NCI-H524 (cell line): ENCODE results near the gene TNFRSF8.

Experiments
- DNase-seq, 2 experiments: peaks; one replicate each; lab custom pipeline; 2025; lab: John Stamatoyannopoulos, UW

The TNFRSF8 gene

GRCh38 chr1:12141163-12141850 is 78.2 kb downstream of the TNFRSF8 start:
- no peak for DNase-seq

GRCh38 chr1:12142141-12142823 is 79.2 kb downstream of the TNFRSF8 start:
- no peak for DNase-seq

GRCh38 chr1:12142891-12143630 is 80.0 kb downstream of the TNFRSF8 start:
- DNase-seq = no peak

- no peak for DNase-seq
These were observed 80.6 kb downstream of the TNFRSF8 start for GRCh38 chr1:12143631-12144155.

- DNase-seq = no peak
These were observed 81.1 kb downstream of the TNFRSF8 start for GRCh38 chr1:12144236-12144635.

- no peak for DNase-seq
These were observed 81.9 kb downstream of the TNFRSF8 start for GRCh38 chr1:12144969-12145368.

DNA sequence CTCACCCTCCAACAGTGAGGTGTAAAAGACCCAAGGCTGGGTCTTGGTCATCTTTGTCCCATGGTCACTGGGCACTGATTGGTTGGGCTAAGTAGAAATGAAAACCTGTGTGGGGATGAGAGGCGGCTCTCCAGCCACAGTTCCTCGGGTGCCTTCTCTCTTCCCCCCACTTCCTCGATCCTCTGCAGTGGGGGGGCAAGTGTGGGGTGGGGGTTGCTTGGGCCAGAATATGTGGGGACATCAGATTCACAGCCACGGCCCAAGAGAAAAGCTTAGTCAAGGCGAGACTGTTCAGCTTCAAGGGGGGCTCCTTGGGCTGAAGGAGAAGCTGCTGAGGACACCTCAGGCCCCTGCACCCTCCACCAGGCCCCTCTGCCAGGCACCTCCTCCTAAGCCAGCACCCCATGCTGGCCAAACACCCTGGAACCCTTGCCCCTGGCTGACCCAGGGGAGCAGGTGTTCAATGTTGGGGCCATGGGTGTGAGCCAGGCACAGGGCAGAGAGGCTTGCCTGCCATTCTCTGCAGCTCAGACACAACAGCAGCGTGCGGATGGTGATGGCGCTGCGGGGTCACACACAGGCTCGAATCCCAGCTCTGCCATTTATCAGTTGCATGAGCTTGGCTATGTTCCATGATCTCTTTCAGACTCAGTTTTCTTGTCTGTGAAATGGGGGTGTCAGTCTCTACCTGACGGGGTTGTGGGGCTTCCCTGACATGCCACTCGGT is 82.7 kb downstream of the TNFRSF8 start:
- no peak for DNase-seq

GRCh38 chr1:12146343-12147112 is 83.4 kb downstream of the TNFRSF8 start:
- no peak for DNase-seq

GRCh38 chr1:12147201-12147701 is 84.1 kb downstream of the TNFRSF8 start:
- DNase-seq = no peak

DNA sequence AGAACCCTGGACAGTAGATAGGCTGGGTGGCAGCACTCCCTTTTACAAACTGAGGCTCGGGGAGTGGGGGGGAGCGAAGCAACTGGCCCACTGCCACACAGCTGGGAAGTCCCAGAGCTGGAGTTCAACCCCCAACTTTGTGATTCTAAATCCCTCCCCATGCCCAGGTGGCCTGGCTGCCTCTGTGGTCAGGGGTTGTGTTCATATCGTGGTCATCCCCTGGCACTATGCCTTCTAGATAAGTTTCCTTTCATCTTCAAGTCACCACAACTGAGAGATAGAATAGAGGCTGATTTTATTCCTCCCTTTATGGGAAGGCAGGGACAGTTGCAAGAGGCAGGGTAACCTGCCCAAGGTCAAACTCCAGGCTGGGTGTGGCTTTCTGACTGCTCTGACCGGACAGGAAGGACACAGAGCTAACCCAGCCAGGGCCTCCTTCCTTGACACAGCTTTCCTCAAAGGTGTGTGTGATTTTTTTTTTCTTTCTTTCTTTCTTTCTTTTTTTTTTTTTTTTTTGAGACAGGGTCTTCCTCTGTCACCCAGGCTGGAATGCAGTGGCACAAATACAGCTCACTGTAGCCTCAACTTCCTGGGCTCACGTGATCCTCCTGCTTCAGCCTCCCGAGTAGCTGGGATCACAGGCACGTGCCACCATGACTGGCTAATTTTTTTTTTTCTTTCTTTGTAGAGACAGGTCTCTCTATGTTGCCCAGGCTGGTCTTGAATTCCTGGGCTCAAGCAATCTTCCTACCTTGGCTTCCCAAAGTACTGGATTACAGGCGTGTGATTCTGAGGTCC is 85.3 kb downstream of the TNFRSF8 start:
- DNase-seq = no peak

DNA sequence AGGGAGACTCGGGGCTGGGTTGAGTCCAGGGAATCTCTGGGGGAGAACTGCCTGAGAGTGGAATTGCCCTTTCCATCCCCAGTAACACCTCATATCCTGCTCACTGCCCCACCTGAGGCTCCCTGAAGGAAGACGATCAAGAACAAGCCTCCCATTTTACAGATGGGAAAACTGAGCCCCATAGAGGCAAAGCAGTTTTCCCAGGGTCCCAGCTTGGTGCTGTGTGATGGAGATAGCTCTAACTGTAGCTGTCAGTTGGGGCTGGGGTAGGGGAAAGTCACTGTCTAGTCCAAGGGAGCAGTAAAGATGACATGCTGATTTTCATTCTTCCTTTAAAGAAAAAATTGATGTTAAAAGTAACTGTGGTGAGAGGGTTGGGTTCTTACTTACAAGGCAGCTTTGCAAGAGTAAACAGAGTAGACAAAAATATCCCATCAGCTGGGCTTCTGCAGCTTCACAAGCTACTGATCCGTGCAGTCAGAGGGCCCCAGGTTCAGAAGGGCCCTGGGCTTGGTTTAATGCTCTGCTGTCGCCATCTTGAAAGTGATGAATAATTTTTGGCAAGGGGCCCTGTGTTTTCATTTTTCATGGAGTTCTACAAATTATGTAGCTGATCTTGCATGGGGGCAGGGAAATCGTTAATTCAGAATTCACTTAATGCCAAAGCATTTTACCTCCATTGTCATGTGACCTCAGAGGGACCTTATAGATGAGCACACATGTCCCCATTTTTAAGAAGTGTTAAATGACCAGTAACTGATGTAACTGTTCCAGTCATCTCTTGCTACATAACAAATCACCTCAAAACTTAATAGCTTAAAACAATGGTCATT is 86.1 kb downstream of the TNFRSF8 start:
- DNase-seq = no peak

DNA sequence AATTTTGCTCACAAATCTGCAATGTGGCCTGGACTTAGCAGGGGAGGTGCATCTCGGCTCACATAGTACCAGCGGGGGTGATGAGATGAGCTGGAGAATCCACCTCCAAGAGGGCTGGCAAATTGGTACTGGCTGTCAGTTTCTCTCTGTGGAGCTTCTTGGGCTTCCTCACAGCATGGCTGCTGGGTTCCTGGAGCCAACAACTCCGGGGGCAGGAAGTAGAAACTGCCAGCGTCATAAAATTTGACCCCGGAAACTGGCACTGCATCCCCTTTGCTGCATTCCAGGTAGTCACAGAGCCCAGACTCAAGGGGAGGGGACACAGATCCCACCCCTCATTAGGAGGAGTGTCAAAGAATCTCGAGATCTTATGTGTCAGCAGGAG is 86.7 kb downstream of the TNFRSF8 start:
- no peak for DNase-seq

DNA sequence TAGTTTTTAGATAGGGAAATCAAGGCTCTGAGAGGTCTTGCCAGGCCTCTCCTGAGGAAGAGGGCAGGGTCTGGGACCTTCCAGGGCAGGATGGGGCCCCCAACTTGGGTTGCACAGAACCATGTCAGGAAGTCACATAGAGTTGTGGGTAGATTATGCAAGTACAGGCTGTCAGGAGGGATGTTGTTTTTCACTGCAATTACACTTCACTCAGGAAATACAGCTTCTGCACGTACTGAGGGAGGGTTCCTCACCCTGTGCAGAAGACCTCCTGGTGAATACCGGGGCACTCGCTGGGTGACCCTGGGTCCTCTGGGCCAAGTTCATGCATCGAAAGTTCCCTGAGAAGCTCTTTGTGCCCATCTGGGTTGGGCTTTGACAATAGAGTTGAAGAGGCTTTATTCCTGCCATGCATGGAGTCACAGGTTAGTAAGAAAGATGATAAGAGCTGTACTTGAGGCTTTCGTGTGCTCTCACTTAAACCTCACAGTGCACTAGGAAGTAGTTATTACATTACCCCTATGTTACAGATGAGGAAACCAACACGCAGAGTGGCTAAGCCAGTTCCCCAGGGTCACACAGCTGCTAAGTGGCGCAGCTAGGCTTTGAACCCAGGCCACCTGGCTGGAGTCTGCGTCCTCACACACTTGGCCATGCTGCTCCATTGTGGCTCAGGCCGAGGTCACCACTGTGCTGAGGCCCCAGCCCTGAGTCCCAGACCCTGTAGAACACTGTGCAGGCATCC is 87.5 kb downstream of the TNFRSF8 start:
- no peak for DNase-seq

GRCh38 chr1:12151465-12151864 is 88.4 kb downstream of the TNFRSF8 start:
- no peak for DNase-seq

GRCh38 chr1:12152113-12152891 is 89.2 kb downstream of the TNFRSF8 start:
- DNase-seq = no peak

GRCh38 chr1:12153181-12153785 is 90.2 kb downstream of the TNFRSF8 start:
- no peak for DNase-seq

- DNase-seq = no peak
These were observed 92.2 kb downstream of the TNFRSF8 start for GRCh38 chr1:12155328-12155727.
